ENCODE data around the gene PLCG2.
A peak's percentile ranks its signal among the peaks of the same experiment; 100 is the strongest.
"Not testable (repeated sequence)": the region's sequence is repeated elsewhere in the genome, so short reads cannot be mapped to it uniquely, and the experiment has no call there.

PLCG2 gene

DNA sequence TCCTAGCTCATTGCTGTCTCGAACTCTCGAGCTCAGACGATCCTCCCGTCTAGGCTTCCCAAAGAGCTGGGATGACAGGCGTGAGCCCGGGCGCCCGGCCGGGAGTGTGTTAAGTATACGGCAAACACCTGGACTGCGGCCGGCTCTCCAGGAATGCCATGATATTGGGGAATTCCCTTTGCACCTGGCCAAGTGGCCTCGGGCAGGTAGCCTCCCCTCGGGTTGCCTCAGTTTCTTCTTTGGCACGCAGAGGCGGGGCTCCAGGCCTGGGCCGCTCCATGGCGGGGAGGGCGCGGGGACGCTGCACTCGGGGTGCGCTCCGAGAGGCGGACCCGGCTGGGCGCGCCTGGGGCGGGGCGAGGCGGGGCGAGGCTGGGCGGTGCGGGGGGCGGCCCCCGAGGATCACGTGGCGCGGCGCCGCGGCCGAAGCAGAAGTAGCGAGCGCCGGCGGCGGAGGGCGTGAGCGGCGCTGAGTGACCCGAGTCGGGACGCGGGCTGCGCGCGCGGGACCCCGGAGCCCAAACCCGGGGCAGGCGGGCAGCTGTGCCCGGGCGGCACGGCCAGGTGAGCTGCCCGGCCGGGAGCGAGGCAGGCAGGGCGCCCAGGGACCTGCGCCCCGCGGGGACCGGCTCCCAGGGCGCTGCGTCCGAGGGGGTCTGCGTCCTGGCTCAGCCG, at the start of gene PLCG2:
TSS of gene PLCG2 (plus strand) at position 431 of the 675 bp plus-strand sequence. CDS start 6,699 bp downstream, outside the sequence.
- DNase-seq (ENCODE audit: low spot score) = peak; percentile 4

DNA sequence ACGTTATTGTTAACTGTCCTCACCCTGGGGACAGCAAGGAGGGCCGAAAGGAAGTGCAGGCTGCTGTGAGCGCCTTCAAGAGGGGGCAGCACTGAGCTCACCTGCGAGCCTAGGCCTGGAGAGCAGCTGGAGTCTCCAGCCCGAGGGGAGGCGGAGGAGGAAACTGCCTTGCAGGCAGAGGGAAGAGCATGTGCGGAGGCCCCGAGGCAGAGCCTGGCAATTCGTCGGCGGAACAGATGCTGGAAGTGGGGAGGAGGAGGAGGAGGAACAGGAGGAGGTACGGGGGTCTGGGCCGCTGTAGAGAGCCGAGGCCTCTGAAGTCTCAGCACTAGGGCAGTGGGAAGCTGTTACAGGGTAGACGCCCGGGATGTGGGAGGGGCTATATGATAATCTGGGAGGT, 49.6 kb upstream of the PLCG2 start:
- no peak for DNase-seq (ENCODE audit: low spot score)

DNA sequence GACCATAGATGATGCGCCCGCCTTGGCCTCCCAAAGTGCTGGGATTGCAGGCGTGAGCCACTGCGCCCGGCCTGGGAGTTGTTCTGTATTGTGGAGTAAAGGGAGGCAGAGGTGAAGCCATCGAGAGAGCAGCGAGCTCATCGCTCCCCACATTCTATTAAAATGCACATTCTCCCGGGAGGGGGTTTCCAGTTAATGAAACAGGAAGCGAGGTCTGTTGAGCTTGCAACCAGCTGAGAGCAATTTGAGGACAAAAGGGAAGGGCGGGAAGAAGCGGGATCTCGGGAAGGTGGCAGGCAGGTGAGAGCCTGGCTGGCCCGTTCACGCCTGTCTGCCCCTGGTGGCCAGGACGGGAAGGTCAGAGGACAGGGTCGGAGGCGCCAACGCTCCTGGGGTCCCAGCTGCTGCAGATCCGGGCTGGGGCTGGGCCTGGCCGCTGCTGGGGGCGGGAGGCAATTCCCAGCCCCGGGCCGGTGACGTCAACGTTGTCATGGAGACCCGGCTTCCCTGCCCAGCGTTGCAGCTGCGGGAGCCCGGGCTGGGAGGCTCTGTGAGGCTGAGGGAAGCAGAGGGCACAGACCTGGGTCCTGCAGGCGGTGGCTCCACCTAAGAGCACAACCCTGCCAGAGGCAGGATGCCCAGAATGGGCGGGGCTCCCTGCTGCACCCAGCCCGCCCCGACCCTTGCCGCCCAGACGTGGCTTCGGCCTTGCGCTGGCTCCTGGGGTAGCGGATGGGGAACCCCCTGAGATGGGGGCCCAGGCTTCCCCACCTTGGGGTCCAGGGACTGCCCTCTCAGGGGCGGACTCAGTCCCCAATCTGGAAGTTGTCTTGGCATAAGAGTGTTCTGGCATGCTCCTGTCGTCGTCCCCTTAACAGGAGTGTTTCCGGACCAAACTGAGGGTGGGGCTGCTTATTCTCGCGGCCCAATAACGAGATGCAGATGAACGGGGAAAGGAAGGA, 48.7 kb upstream of the PLCG2 start:
- DNase-seq (ENCODE audit: low spot score) = peak; percentile 33

DNA sequence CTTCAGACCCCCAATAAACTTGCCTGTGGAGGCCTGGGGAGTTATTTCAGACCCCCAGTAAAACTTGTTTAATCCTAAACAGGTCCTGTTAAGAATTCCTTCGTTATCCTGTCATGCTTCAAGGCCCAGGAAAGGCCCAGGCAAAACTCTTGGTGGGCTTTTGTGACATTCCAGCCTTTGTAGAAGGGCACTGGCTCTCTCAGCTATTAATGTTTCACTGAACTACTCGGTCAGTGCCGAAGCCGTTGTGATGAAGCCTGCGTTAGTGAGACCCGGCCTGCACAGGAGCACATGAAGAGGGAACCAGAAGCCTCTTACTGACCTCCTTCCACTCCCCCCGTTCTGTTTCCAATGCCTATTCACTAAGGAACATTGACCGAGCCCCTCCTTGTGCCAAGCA, 47.4 kb upstream of the PLCG2 start:
- DNase-seq (ENCODE audit: low spot score) = no peak

DNA sequence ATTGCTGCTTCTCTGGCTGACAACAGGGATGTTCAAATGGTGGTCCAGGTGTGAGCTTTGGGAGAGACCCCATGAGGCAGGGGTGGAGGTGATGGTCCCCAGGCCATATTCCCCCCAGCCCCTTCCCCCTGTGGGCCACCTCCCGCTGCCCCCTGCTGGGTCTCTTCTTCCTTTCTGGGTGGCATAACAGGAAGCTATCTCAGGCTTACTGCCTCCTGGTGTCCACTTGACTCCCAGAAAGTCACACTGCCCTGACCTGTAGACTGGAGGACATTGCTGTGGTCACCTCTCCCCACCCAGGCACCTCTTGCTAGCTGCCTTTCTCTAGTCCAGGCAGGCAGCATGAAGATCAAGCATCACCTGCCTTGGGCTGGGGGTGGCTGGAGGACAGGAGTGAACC, 46.4 kb upstream of the PLCG2 start:
- DNase-seq (ENCODE audit: low spot score) = no peak

DNA sequence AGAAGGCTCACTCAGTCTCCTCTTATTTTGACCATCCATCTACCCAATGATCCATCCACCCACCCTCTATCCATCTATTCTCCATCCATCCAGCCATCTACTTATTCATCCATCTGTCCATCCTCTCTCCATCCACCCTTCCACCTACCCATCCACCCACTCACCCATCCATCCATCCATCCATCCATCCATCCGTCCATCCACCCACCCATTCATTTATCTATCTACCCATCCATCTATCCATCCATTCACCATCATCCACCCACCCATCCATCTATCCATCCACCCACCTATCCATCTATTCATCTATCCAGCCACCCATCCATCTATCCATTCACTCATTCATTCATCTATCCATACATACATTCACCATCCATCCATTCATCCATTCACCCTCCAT, 45.8 kb upstream of the PLCG2 start:
- no peak for DNase-seq (ENCODE audit: low spot score)

DNA sequence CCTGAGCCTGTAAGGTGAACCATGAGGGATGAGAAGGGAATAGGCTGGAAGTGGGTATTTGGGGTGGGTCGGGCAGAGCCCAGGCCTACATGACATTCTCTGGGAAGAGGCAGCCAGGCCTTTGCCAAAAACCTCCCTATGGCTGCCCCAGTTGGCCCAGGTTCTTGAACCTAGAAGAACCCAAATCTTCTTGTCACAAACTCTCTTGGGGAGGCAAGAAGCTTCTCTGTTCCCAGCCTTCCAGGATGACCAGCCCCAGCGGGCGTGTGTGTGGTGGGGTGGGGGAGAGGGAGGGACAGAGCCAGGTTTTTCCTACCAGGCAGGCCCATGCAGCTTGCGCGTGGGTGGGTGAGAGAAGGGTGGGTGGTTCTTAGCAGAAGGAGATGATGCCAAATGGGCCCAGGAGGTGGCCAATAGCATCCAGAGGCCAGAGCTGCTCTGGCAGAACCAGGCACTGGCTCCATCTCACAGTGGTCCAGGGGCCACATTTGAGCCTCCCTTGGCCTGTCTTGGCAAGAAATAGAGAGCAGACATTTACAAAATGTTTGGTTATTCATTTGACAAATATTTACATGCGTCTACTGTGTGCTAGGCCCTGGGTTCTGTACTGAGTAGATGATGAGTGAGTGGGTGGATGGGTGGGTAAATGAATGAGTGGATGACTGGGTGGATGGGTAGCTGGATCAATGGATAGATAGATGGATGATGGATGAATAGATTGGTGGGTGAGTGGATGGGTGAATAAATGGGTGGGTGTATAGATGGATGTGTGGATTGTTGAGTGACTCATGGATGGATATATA, 44.3 kb upstream of the PLCG2 start:
- no peak for DNase-seq (ENCODE audit: low spot score)

DNA sequence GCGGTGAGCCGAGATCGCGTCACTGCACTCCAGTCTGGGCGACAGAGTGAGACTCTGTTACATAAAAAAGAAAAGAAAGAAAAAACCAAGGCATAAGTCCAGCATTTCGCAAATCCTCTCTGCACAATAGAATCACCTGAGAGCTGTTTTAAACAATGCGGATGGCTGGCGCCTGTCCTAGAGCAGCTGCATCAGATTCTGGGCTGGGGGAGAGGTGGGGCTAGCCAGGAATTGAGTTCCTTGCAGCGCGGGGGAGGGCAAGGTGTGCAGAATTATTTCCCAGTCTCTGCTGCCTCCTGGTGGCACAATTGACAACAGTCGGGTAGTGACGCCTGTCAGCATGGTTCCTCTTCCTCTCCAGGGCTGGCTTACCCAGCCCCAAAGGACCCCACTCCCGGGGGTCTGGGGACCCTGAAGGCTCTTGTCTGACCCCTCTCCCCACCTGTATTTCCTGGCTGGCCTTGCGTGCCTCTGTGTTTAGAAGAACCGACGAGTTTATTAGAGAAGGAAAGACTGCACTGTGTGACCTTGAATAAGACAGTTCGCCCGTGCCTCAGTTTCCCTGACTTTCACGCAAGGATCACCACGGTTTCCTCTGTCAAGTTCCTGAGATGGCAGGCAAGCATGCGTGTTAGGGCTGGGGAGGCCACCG, 41.1 kb upstream of the PLCG2 start:
- DNase-seq (ENCODE audit: low spot score) = peak; percentile 54

DNA sequence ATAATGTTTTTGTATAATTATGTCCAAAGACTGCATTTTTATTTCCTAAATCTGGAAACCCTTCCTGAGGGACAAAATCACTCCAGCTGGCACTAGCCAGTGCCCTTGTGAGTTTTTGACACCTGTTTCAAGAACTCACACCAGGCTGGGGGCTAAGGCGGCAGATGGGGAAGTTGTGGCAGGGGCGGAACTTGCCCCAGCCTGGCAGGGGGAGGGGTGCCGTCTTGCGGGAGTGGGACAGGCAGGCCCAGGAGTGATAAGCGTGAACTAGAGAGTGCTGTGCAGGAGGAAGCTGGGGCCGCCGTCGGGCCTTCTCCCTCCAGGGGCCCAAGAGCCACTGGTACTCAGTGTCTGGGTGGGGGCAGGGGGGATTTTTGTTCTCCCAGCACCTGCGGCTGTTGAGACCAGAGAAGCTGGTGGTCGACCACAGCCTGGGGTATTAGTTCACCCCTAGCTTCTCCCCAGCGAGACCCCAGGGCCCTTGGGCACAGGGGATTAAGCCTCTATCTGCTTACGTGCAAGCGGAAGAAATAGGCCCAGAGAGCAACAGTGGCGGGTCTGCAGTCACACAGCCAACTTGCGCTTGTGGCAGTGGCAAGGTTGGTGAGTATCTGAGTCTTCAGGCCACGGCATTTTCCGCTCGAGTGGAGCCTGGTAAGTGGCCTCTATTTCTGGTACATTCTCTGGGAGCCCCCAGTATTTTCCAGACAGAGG, 40.2 kb upstream of the PLCG2 start:
- no peak for DNase-seq (ENCODE audit: low spot score)

DNA sequence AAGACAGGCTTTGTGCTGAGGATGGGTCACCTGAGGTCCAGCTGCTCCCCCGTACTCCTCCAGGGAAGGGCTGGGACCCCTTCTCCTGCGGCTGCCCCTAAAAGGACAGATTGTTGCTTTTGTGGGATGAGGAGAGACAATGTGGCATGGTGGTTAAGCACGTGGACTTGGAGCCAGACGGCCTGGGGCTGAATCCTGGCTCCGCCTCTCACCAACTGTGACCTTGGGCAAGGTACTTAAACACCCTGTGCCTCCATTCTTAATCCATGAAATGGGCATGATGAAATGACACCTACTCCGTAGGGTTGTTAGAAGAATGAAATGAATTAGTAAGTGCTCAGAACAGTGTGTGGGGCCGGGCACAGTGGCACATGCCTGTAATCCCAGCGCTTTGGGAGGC, 39.6 kb upstream of the PLCG2 start:
- DNase-seq (ENCODE audit: low spot score) = no peak

DNA sequence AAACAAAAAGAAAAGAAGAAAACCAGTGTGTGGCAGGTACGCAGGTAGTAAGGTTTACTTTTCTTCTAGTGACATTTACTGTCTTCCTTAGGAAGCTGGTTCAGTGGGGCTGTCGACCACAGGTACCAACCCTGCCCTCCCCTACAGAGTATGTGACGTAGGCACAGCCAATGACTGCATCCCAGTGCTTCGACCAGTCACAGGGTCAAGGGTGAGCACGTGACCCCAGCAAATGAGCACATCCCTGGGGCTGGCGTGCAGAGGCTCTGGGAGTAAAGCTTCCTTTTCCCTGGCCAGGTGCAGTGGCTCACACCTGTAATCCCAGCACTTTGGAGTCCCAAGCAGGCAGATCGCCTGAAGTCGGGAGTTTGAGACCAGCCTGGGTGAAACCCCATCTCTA, 38.9 kb upstream of the PLCG2 start:
- no peak for DNase-seq (ENCODE audit: low spot score)

DNA sequence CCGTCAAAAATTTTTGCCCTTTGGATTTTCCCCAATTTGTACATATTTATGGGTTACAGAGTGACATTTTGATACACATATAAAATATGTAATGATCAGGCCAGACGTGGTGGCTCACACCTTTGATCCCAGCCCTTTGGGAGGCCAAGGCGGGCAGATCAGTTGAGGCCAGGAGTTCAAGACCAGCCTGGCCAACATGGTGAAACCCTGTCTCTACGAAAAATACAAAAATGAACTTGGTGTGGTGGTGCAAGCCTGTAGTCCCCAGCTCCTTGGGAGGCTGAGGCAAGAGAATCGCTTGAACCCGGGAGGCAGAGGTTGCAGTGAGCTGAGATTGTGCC, 37.7 kb upstream of the PLCG2 start:
- not testable (repeated sequence) for DNase-seq (ENCODE audit: low spot score)

DNA sequence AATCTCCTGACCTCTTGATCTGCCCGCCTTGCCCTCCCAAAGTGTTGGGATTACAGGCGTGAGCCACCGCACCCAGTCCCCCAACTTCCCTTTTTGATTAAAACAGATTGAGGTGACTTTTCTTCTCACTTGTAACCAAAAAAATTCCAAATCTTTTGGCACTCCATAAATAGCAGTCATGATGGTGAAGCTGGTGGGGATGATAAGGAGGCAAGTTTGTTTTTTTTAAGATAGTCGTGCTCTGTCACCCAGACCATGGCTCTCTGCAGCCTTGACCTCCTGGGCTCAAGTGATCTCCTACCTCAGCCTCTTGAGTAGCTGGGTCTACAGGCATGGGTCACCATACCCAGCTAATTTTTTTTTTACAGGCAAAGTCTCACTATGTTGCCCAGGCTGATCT, 34.7 kb upstream of the PLCG2 start:
- DNase-seq (ENCODE audit: low spot score) = no peak

DNA sequence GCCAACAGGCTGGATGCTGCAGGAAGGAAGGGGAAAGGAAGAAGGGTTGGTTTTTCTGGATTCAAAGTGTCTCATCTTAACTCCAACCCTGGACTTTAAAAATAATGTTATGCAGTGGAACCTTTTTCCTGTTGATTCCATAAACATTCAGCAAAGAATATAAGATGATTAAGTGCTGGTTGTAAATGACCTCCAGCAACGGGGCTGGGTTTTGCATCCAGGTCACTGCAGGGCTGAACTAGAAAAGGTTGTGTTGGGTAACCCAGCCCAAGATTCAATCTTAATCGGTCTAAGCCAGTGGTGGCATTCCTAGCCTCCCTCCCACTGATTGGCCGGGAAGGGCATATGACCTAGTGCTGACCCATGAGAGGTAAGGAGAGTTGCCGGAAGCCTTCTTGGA, 34.2 kb upstream of the PLCG2 start:
- no peak for DNase-seq (ENCODE audit: low spot score)

DNA sequence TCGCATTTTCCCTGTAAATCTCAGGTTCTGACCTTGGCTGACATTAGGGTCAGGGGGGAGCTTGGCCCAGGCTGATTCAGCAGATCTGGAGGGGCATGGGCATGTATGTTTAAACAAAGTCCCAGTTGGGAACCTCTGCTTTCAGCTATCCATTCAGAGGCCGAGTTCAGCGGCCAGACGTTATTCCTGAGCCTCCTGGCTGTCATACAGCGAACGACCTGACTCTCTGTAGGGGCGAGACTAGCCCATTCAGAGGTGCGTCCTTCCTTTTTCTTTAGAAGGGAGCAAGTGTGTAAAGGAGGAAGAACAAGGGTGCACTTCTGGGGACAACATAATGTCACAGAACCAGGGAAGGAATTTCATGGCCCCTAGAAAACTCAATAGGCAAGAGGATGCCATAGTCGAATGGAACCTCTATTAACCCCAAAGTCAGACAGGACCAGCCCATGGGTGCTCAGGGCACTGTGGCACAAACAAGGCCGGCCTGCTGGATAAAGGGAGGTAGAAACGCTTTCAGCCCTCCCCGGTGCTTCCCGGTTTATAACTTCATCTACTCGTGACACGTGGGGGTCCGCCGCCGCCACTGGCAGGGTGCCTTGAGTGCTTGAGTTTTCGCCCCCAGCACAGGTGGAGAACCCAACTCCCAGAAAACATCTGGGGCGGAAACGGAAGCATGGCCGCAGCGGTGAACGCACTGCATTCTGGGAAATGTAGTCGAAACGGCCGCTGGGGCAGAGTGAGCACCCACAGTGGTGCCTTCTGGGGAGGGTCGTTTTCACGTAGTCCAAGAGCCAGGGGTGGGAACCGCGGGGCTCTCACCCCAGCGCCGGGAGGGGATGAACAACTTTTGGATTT, 33.2 kb upstream of the PLCG2 start:
- peak; percentile 41 for DNase-seq (ENCODE audit: low spot score)

DNA sequence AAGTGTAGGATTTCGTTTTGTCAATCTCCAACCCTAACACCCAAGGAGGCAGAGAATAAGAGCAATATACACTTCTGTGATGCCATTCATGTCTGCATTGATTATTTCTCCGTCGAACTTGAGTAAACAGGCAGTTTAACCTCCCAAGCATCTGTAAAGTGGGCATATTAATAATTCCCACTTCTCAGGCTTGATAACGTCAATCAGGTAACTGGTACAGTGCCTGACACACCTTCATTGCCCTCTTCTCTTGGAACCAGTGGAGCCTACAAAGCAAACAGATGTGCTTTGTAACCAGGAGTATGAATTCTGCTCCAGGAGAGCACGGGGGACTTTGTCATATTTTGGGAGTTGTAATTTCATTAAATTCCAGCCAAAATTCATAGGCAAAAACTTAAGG, 32.5 kb upstream of the PLCG2 start:
- DNase-seq (ENCODE audit: low spot score) = no peak

DNA sequence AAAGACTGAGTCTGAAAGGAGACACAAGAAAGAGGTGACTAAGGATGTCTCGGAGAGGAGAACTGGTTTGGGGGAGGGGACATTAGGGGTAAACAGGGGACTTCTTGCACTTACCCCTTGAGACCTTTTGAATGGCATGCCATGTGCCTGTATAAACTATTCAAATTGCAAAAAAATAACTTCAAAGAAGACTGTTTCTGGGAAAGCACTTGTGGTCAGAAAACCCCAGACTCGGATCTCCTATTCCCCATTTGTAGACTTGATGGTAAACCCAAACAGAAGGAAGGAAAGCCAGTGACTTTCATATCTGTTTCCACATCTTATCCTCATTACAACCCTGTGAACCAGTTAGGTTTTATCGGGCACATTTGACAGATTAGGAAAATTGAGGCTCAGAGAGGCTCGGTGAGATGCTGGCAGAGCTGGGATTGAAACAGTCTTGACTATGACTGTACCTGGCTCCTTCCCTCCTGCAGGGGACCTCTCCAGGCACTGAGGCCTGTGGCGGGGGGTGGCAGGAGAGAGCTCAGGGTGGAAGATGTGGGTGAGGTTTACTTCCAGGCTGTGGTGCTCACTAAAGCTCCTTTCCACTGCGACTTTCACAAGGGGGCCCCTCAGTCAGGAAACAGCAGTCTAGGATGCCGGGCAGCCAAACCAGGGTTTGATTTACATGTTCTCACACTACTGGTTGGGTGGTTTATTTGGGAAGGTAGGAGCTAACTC, 30.5 kb upstream of the PLCG2 start:
- DNase-seq (ENCODE audit: low spot score) = no peak

DNA sequence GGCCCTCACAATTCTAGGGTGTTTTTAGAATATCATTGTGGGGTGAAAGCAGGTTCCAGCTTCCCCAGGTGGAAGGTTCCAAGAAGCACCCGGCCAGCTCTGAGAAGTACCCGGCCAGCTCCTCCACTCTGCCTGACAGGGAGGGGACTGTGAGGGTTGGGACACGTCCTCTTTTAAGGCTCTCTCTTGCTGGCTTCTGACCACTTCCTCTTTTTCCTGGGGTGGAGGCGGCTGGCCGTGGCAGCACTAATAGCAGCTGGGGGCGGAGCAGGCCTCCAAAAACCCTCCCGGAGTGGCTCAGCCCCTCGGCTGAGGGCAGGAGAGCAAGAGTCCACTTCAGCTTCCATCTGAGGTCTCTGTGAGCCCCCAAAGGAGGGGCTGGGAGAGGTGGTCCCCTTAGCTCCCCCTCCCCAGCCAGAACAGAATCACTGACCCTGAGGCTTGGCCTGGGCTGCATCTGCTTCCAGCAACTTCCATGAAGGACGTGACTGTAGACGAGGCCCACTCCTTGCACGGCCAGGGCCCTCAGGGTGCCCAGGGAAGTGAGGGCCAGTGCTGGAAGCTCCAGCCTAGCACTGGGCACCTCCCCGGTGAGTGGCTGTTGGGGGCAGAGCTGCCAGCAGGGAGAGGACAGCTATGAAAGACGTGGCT, 26.7 kb upstream of the PLCG2 start:
- DNase-seq (ENCODE audit: low spot score) = no peak

DNA sequence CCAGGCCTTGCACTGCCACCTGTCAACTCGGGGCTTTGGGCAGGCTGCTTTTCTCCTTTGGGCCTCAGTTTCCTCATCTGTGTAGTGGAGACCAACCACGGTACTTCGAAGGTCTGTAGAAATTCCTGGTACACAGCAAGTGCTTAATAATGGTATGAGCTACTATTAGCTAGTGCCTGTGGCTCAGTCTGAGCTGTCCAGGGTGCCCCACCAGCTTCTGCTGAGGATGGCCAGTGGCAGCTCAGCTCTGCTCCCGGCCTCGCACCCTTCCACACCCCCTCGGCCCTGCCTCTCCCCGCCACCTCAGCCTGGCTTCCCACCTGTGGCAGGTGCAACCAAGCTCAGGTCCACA, 26.2 kb upstream of the PLCG2 start:
- no peak for DNase-seq (ENCODE audit: low spot score)

Data from COLO829 (cell line).